Testis (tissue), 3 donors: ENCODE measurements around the gene CENPU. TPM values are rescaled to one million over a fixed set of nuclear protein-coding genes. Genes with fewer than 3 reads are reported as not detected.
"Not testable (repeated sequence)": the region's sequence is repeated elsewhere in the genome, so short reads cannot be mapped to it uniquely, and the experiment has no call there.

Source experiments
- DNase-seq: peaks from one replicate; pipeline ENCODE4 v3.0.0-alpha.2; 2019
- H3K27ac ChIP-seq, 2 donors: fragments of 200-600 bp; sonication (generic); one replicate each; pipeline ENCODE4 v1.5.1; 2019
- H3K27me3 ChIP-seq: fragments of 200-600 bp; sonication (generic); one replicate; pipeline ENCODE4 v1.5.1; 2019
- H3K36me3 ChIP-seq: fragments of 200-600 bp; sonication (generic); one replicate; pipeline ENCODE4 v1.5.1; 2017; ENCODE audit warnings: low read depth; ENCODE audit errors: missing control alignments
- H3K4me1 ChIP-seq: fragments of 200-600 bp; sonication (generic); one replicate; pipeline ENCODE4 v1.5.1; 2019
- H3K4me3 ChIP-seq, 2 donors: fragments of 200-600 bp; sonication (generic); one replicate each; pipeline ENCODE4 v1.5.1; 2017 to 2019
- H3K9me3 ChIP-seq: fragments of 200-600 bp; sonication (generic); one replicate; pipeline ENCODE4 v1.5.1; 2017
- POLR2A ChIP-seq: fragments of 450-650 bp; IDR thresholded peaks from one replicate; pipeline ENCODE4 v1.6.1; 2017; ENCODE audit warnings: antibody characterized with exemption, mild to moderate bottlenecking, moderate library complexity
- WGBS, 2 donors: methylation state at CpG; one replicate each; pipeline ENCODE4 v1.1.5; 2018; 5-methylcytosine and 5-hydroxymethylcytosine counted together
- intact Hi-C: fragments of 100-400 bp; cut with DNase I; formaldehyde crosslinking; loops from one replicate; pipeline ENCODE4 v1.15.1; 2023; ENCODE audit warnings: low total_unique reads
- polyA plus RNA-seq: library from polyadenylated mRNA; stranded (reverse); fragments of 350-450 nt; fragmentation: Illumina TruSeq; extraction: RNeasy Lipid Tissue Mini Kit (QIAGEN cat#74804); gene quantifications from one replicate; pipeline ENCODE4 v1.2.3, GENCODE V29; 2014; ENCODE audit warnings: low read depth, low replicate concordance; ENCODE audit not compliant: insufficient read depth
- total RNA-seq, 2 donors: library from RNA; depleted of rRNA; stranded (reverse); fragments of >200 nt; gene quantifications; one replicate each; pipeline ENCODE4 v1.2.3, GENCODE V29; 2016
- TF ChIP-seq, protein P1 (sequence below), 3 experiments: fragments of 450-650 bp in 2 of 3; fragments of 200-600 bp in 1 of 3; sonication (generic) in 1 of 3; IDR thresholded peaks; one replicate each; pipeline ENCODE4 v1.5.1; 2016 to 2019; ENCODE audit warnings: antibody characterized with exemption in 3 of 3, mild to moderate bottlenecking in 2 of 3, moderate library complexity in 1 of 3

CENPU gene
- total and polyA plus RNA-seq, 3 donors from 2014 or later, result 57.2 to 132 (median 117) TPM

- no peak for DNase-seq
- Histone ChIP-seq H3K9me3 (no peaks in the 10 kb centered on the region), H3K36me3 (no peaks in the 10 kb centered on the region), H3K4me3 (no peak overlapping the region), H3K27ac (no peak overlapping the region), H3K4me1 (peaks cover 28% of the 10 kb centered on the region), H3K27me3 (no peaks in the 10 kb centered on the region)
- intact Hi-C loops, result loop anchor here (10.0 kb wide), 1 partner anchor 99 kb away; the partner anchor contains the start of genes CASP3 and PRIMPOL
- 59 to 65% methylated on average over 4 of the region's 4 CpGs for WGBS, 2 donors
- no peak for TF ChIP-seq POLR2A
Measured at GRCh38 chr4:184743650-184744049, 9.8 kb upstream of the CENPU start.

- H3K9me3 ChIP-seq, H3K27me3 ChIP-seq, H3K4me3 ChIP-seq, H3K4me1 ChIP-seq, H3K27ac ChIP-seq, DNase-seq, H3K36me3 ChIP-seq: not testable (repeated sequence)
- 60 to 92% methylated on average over 1 of the region's 1 CpG for WGBS, 2 donors
- intact Hi-C loops, result loop anchor here (10.0 kb wide), 1 partner anchor 97 kb away; the partner anchor contains the start of genes CASP3 and PRIMPOL
Measured at GRCh38 chr4:184741651-184742050, 7.8 kb upstream of the CENPU start.

- Histone ChIP-seq H3K4me3 (no peak overlapping the region), H3K36me3 (no peaks in the 10 kb centered on the region), H3K27me3 (no peaks in the 10 kb centered on the region), H3K9me3 (no peaks in the 10 kb centered on the region), H3K27ac (no peak overlapping the region), H3K4me1 (peaks cover 5% of the 10 kb centered on the region)
- no peak for DNase-seq
- WGBS, 2 donors, result 95 to 98% methylated on average over 13 to 18 of the region's 20 CpGs
- intact Hi-C loops, result loop anchor here (10.0 kb wide), 1 partner anchor 96 kb away; the partner anchor contains the start of genes CASP3 and PRIMPOL
- TF ChIP-seq POLR2A, result no peak
- TF ChIP-seq, protein P1, sequence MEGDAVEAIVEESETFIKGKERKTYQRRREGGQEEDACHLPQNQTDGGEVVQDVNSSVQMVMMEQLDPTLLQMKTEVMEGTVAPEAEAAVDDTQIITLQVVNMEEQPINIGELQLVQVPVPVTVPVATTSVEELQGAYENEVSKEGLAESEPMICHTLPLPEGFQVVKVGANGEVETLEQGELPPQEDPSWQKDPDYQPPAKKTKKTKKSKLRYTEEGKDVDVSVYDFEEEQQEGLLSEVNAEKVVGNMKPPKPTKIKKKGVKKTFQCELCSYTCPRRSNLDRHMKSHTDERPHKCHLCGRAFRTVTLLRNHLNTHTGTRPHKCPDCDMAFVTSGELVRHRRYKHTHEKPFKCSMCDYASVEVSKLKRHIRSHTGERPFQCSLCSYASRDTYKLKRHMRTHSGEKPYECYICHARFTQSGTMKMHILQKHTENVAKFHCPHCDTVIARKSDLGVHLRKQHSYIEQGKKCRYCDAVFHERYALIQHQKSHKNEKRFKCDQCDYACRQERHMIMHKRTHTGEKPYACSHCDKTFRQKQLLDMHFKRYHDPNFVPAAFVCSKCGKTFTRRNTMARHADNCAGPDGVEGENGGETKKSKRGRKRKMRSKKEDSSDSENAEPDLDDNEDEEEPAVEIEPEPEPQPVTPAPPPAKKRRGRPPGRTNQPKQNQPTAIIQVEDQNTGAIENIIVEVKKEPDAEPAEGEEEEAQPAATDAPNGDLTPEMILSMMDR (IDR thresholded peaks at IDR 0.05), result no peak
Measured at GRCh38 chr4:184740980-184741391, 7.1 kb upstream of the CENPU start.

GRCh38 chr4:184739575-184739974 lies 5.7 kb upstream of the CENPU start:
- H3K36me3 ChIP-seq, DNase-seq, H3K9me3 ChIP-seq, intact Hi-C loops, H3K27ac ChIP-seq, H3K4me3 ChIP-seq, H3K27me3 ChIP-seq, H3K4me1 ChIP-seq: not testable (repeated sequence)
- 63 to 82% methylated on average over 1 of the region's 1 CpG for WGBS, 2 donors

GRCh38 chr4:184734758-184735157 lies 862 bp upstream of the CENPU start:
- Histone ChIP-seq H3K27me3 (no peaks in the 10 kb centered on the region), H3K4me1 (no peaks in the 10 kb centered on the region), H3K9me3 (no peaks in the 10 kb centered on the region), H3K27ac (no peak overlapping the region), H3K36me3 (no peaks in the 10 kb centered on the region), H3K4me3 (peak overlapping the region; percentile 62 to 82)
- no peak for DNase-seq
- intact Hi-C loops, result no loop called here
- 39 to 47% methylated on average over 6 of the region's 6 CpGs for WGBS, 2 donors
- TF ChIP-seq, protein P1 (IDR thresholded peaks at IDR 0.05), result no peak
- no peak for TF ChIP-seq POLR2A

DNA sequence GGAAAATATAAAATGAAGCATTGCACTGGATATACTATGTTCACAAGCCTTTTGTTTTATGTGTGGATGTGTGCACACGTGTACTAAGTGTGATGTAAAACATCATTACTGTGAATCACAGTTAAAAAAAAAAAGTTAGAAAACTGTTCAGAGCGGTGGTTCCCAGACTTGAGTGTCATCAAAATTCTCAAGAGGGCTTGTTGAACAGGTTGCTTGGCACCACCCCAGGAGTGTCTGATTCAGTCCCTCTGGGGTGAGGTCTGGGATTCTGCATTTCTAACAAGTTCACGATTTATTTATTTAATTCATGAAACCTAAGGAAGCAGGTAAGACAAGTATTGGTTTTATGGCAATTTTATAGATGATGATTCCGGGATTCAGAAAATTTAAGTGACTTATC lies 1.8 kb downstream of the CENPU start:
- Histone ChIP-seq H3K36me3 (no peaks in the 10 kb centered on the region), H3K4me3 (no peak overlapping the region), H3K27me3 (no peaks in the 10 kb centered on the region), H3K27ac (no peak overlapping the region), H3K4me1 (no peaks in the 10 kb centered on the region), H3K9me3 (no peaks in the 10 kb centered on the region)
- 57 to 63% methylated on average over 4 of the region's 4 CpGs for WGBS, 2 donors
- no peak for DNase-seq
- intact Hi-C loops, result no loop called here
- TF ChIP-seq, protein P1 (IDR thresholded peaks at IDR 0.05), result no peak
- no peak for TF ChIP-seq POLR2A
